ENCODE data around the gene LRP8. TPM values are rescaled to one million over a fixed set of nuclear protein-coding genes. Genes with fewer than 3 reads are reported as not detected.
A peak's percentile ranks its signal among the peaks of the same experiment; 100 is the strongest.

LRP8 gene
- total RNA-seq, 1 donor from 2014 or later, result 7.1 TPM

DNA sequence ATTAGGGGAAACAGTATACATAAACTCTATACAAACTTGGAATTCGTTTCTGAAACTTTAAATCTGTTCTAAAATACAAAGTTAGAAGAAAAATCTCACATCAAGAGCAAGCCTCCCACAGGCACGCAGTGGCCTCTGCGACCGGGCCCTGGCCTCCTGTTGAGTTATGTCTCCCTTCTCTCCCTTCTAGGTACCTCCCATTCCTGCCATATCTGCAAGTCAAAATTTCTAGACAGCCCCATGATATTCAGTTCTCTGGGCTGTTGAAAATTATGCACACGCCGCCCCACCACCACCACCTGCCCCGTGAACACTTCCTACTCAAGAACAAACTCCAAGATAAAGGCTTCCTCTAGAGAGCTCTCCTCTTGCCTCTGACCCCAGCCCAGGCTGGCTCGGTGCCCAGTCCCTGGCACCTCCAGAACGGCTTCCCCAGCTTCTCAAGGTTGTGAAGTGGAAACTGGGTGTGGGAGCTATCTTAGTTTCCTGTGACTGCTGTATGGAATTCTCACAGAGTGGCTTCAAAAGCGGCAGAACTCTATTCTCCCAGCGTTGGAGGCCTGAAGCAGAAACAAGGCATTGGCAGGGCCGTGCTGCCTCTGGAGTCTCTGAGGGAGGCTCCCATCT, 37.7 kb upstream of the LRP8 start:
- TF ChIP-seq, protein P1, sequence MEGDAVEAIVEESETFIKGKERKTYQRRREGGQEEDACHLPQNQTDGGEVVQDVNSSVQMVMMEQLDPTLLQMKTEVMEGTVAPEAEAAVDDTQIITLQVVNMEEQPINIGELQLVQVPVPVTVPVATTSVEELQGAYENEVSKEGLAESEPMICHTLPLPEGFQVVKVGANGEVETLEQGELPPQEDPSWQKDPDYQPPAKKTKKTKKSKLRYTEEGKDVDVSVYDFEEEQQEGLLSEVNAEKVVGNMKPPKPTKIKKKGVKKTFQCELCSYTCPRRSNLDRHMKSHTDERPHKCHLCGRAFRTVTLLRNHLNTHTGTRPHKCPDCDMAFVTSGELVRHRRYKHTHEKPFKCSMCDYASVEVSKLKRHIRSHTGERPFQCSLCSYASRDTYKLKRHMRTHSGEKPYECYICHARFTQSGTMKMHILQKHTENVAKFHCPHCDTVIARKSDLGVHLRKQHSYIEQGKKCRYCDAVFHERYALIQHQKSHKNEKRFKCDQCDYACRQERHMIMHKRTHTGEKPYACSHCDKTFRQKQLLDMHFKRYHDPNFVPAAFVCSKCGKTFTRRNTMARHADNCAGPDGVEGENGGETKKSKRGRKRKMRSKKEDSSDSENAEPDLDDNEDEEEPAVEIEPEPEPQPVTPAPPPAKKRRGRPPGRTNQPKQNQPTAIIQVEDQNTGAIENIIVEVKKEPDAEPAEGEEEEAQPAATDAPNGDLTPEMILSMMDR (IDR thresholded peaks at IDR 0.05), result no peak
- Mint-ChIP-seq H3K27ac (ENCODE audit: unreplicated experiment) (no peak overlapping the region), H3K4me1 (ENCODE audit: low read depth) (no peaks in the 10 kb centered on the region), H3K27me3 (ENCODE audit: low read depth) (peaks cover 3% of the 10 kb centered on the region), H3K4me3 (ENCODE audit: unreplicated experiment) (no peak overlapping the region), H3K36me3 (ENCODE audit: low read depth) (no peaks in the 10 kb centered on the region), H3K9me3 (ENCODE audit: low read depth) (no peaks in the 10 kb centered on the region)
- DNase-seq (ENCODE audit: low spot score), result peak; percentile 51

DNA sequence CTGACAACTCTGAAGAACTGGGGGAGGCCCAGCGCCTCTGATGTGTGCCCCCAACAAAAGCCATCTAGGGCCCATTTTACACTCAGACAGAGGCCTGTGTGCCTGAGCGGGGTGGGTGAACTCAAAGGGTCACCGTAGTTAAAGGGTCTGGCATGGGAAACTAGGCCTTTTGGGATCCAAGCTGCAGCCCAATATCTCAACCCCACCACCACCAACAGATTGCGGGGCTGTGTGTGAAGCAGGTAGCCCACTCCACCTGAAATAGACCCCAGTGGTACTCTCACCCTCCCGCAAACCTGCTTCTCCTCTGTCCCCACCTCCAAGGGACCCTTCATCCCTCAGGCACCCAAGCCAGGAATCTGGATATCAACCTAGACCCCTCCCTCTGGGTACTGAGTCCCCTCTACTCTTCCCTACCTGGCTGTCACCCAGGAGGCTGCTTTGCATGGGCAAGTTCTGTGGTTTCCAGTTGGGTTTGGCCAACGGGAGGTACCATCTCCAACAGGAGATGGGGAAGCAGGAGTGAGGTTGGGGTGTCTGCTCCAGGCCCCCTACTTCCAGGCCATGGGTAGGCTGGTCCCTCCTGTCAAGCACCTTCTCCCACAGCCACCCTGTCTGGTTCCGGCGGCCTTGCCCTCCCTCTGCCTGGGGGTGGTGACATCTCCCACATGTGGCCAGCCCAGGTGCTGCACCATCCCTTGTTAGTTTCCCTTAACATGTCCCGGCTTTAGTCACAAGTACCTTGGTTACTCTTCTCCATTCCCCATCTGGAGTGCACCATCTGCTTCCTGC, 35.2 kb upstream of the LRP8 start:
- no peaks in the 10 kb centered on the region for H3K4me1 Mint-ChIP-seq (ENCODE audit: low read depth)
- H3K27ac Mint-ChIP-seq (ENCODE audit: unreplicated experiment), result no peak overlapping the region
- TF ChIP-seq, protein P1 (IDR thresholded peaks at IDR 0.05), result no peak
- peaks cover 13% of the 10 kb centered on the region for H3K27me3 Mint-ChIP-seq (ENCODE audit: low read depth)
- H3K36me3 Mint-ChIP-seq (ENCODE audit: low read depth), result peaks cover 3% of the 10 kb centered on the region
- H3K9me3 Mint-ChIP-seq (ENCODE audit: low read depth), result peaks cover 9% of the 10 kb centered on the region
- H3K4me3 Mint-ChIP-seq (ENCODE audit: unreplicated experiment), result no peak overlapping the region
- DNase-seq (ENCODE audit: low spot score), result peak; percentile 74

DNA sequence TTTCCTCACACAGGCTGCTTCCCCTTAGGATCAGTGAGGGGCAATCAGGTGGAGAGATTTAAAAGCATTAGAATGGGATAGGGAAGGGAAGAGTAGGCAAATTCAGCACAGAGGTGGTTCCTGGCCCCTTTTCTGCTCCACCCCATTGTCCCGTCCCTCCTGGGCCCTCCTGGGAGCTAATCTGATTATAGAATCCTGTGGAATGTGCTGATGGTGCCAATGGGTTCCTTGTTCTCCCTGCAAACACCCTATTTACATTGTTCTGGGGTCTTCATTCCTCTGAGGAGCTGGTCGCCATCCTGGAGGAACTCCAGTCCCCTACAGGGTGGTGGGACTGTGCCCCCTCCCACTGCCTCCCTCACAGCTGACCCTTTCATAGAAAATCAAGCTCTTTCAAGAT, 34.4 kb upstream of the LRP8 start:
- peaks cover 10% of the 10 kb centered on the region for H3K27me3 Mint-ChIP-seq (ENCODE audit: low read depth)
- H3K36me3 Mint-ChIP-seq (ENCODE audit: low read depth), result peaks cover 3% of the 10 kb centered on the region
- TF ChIP-seq, protein P1 (IDR thresholded peaks at IDR 0.05), result no peak
- H3K4me1 Mint-ChIP-seq (ENCODE audit: low read depth), result no peaks in the 10 kb centered on the region
- peaks cover 12% of the 10 kb centered on the region for H3K9me3 Mint-ChIP-seq (ENCODE audit: low read depth)
- no peak overlapping the region for H3K27ac Mint-ChIP-seq (ENCODE audit: unreplicated experiment)
- no peak overlapping the region for H3K4me3 Mint-ChIP-seq (ENCODE audit: unreplicated experiment)
- DNase-seq (ENCODE audit: low spot score), result peak; percentile 34

DNA sequence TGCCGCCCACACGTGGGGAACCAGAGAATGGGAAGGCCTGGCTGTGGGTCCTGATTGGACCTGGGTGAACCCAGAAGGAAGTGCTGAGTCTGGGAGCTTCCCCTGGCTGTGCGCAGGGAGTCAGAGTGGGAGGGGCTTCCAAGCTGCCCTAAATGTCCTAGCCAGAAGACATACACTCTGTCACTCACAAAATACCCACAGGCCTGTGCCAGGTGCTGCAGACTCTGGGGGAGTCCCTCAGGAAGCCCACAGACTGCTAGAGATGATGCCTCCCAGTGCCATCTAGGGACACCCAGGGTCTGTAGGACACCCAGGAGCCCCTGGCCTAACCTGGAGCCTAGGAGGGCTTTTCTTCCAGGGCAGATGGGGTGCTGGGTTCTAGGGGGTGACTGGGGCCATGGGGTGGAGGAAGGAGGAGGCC, 33.7 kb upstream of the LRP8 start:
- no peak overlapping the region for H3K27ac Mint-ChIP-seq (ENCODE audit: unreplicated experiment)
- peak; percentile 43 for DNase-seq (ENCODE audit: low spot score)

DNA sequence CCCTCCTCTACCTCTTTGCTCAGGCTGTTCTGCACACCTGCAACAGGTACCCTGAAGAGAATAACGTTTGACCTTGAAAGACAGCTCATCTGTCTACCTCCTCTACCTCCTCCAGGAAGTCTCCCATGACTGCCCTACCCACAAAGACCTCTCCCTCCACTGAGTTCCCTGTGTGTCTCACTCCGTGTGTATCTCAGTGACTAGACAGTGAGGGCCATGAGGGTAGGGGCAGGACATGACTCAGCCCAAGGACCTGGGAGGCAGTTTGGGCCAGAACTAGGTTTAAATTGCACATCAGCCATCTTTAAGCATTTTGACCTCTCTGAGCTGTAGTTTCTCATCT, 32.0 kb upstream of the LRP8 start:
- peaks cover 23% of the 10 kb centered on the region for H3K9me3 Mint-ChIP-seq (ENCODE audit: low read depth)
- no peak overlapping the region for H3K27ac Mint-ChIP-seq (ENCODE audit: unreplicated experiment)
- H3K4me3 Mint-ChIP-seq (ENCODE audit: unreplicated experiment), result no peak overlapping the region
- H3K4me1 Mint-ChIP-seq (ENCODE audit: low read depth), result no peaks in the 10 kb centered on the region
- DNase-seq (ENCODE audit: low spot score), result peak; percentile 6
- TF ChIP-seq, protein P1 (IDR thresholded peaks at IDR 0.05), result no peak
- peaks cover 4% of the 10 kb centered on the region for H3K36me3 Mint-ChIP-seq (ENCODE audit: low read depth)
- H3K27me3 Mint-ChIP-seq (ENCODE audit: low read depth), result peaks cover 10% of the 10 kb centered on the region

More for the DNA sequence above, 33.7 kb upstream of the LRP8 start:
- peaks cover 17% of the 10 kb centered on the region for H3K9me3 Mint-ChIP-seq (ENCODE audit: low read depth)
- H3K4me1 Mint-ChIP-seq (ENCODE audit: low read depth), result no peaks in the 10 kb centered on the region
- H3K36me3 Mint-ChIP-seq (ENCODE audit: low read depth), result peaks cover 4% of the 10 kb centered on the region
- H3K27me3 Mint-ChIP-seq (ENCODE audit: low read depth), result peaks cover 10% of the 10 kb centered on the region
- TF ChIP-seq, protein P1 (IDR thresholded peaks at IDR 0.05), result no peak
- no peak overlapping the region for H3K4me3 Mint-ChIP-seq (ENCODE audit: unreplicated experiment)

Measured in chondrocyte (in vitro differentiated cells).